Measurements from ENCODE around the gene CFAP46. TPM values are rescaled to one million over a fixed set of nuclear protein-coding genes. Genes with fewer than 3 reads are reported as not detected.

Gene CFAP46
- total and polyA plus RNA-seq, 2 of the 4 experiments (the other 2 are of a cell fraction), result 1.3 to 1.8 TPM

GRCh38 chr10:132790934-132791829 is 151.2 kb downstream of the CFAP46 start:
- POLR2A ChIA-PET (ENCODE audit: unreplicated experiment), result no interaction called here
- intact Hi-C loops (cut with micrococcal nuclease), result no loop called here
- H2BK5ac ChIP-seq (ENCODE audit: low read depth, low read length, poor library complexity, severe bottlenecking), result no peak overlapping the region

More at GRCh38 chr10:132790934-132791829, 151.2 kb downstream of the CFAP46 start:
- H3K79me1 ChIP-seq (ENCODE audit: low read depth in 1 of 2, low read length in 2 of 2), result no peaks in the 10 kb centered on the region
- H2BK20ac ChIP-seq (ENCODE audit: low read depth, low read length), result no peak overlapping the region
- H2AK9ac ChIP-seq (replicated peaks; ENCODE audit: low read depth, low read length, poor library complexity), result no peak overlapping the region
- H3K56ac ChIP-seq (ENCODE audit: extremely low read depth, insufficient read depth, low read length), result no peak overlapping the region
- H3K9me1 ChIP-seq (ENCODE audit: insufficient read depth, low read length), result no peaks in the 10 kb centered on the region
- H3K9ac ChIP-seq (ENCODE audit: low read depth, low read length), result no peak overlapping the region
- TF ChIP-seq BHLHE40 (IDR thresholded peaks at IDR 0.05; ENCODE audit: low read depth, low read length) (no peak), POLR2A (IDR thresholded peaks at IDR 0.05; ENCODE audit: low read depth, low read length) (no peak), RAD21 (IDR thresholded peaks at IDR 0.05; ENCODE audit: low read length) (no peak), FOS (IDR thresholded peaks at IDR 0.05; ENCODE audit: low read depth, low read length) (no peak), MAFK (IDR thresholded peaks at IDR 0.05; ENCODE audit: low read depth, low read length) (no peak)
- TF ChIP-seq, protein P1, sequence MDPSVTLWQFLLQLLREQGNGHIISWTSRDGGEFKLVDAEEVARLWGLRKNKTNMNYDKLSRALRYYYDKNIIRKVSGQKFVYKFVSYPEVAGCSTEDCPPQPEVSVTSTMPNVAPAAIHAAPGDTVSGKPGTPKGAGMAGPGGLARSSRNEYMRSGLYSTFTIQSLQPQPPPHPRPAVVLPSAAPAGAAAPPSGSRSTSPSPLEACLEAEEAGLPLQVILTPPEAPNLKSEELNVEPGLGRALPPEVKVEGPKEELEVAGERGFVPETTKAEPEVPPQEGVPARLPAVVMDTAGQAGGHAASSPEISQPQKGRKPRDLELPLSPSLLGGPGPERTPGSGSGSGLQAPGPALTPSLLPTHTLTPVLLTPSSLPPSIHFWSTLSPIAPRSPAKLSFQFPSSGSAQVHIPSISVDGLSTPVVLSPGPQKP (IDR thresholded peaks at IDR 0.05; ENCODE audit: borderline replicate concordance, low read depth, low read length), result no peak
- H2BK120ac ChIP-seq (ENCODE audit: low read depth, low read length), result no peak overlapping the region
- dilution Hi-C loops (cut with HindIII; ENCODE audit: low sequenced_read_pairs, unreplicated experiment) (no loop called here), in situ Hi-C loops (cut with MboI; ENCODE audit: low sequenced_read_pairs) (no loop called here)
- no peak overlapping the region for H3K14ac ChIP-seq (replicated peaks; ENCODE audit: low read depth, low read length)
- no peak for ATAC-seq (ENCODE audit: low read depth)
- no peak for DNase-seq
- no peak overlapping the region for H3K4me3 ChIP-seq (ENCODE audit: insufficient read depth, low read depth, low read length)
- no peak overlapping the region for H3K27ac ChIP-seq (ENCODE audit: insufficient read depth, low read length)
- H3K23ac ChIP-seq (ENCODE audit: low read depth, low read length), result no peak overlapping the region
- H2BK15ac ChIP-seq (ENCODE audit: low read depth, low read length), result no peak overlapping the region
- H4K20me1 ChIP-seq (ENCODE audit: insufficient read depth, low read length), result no peaks in the 10 kb centered on the region
- H3K36me3 ChIP-seq (ENCODE audit: control insufficient read depth, insufficient read depth, low read length), result no peaks in the 10 kb centered on the region
- CTCF ChIA-PET, result interaction anchor here (1.4 kb wide), 1 partner anchor 137 kb away, joined by 3 read pairs; no protein-coding TSS in a partner anchor
- no peak overlapping the region for H4K91ac ChIP-seq (ENCODE audit: insufficient read depth, low read depth, low read length)
- H2AK5ac ChIP-seq (ENCODE audit: low read depth, low read length), result no peak overlapping the region
- no peak overlapping the region for H4K5ac ChIP-seq (ENCODE audit: low read depth, low read length)
- no peak overlapping the region for H3K4ac ChIP-seq (ENCODE audit: low read depth, low read length)
- no TSS peak for BruUV-seq (replicated peaks)
- no peak overlapping the region for H3K4me2 ChIP-seq (ENCODE audit: low read depth, low read length)
- H3K27me3 ChIP-seq (ENCODE audit: control insufficient read depth, insufficient read depth, low read length), result peaks cover 50% of the 10 kb centered on the region
- H2AFZ ChIP-seq (replicated peaks; ENCODE audit: low read length, poor library complexity), result no peak overlapping the region
- H4K8ac ChIP-seq (ENCODE audit: low read depth in 2 of 2, low read length in 2 of 2), result no peak overlapping the region
- H3K4me1 ChIP-seq (ENCODE audit: control insufficient read depth, insufficient read depth, low read length), result no peaks in the 10 kb centered on the region
- no peak overlapping the region for H3K18ac ChIP-seq (ENCODE audit: low read depth, low read length)
- 55% methylated on average over 6 of the region's 31 CpGs; no CpG with 5 or more reads in 1 of the 2 experiments for WGBS, 2 experiments (ENCODE audit: extremely low coverage in 2 of 2, insufficient read length in 1 of 2)
- H3K9me3 ChIP-seq (ENCODE audit: control insufficient read depth, insufficient read depth, low read length), result no peaks in the 10 kb centered on the region
